IMR-90 (cell line): Measurements from ENCODE around the gene CAPN6. TPM values are rescaled to one million over a fixed set of nuclear protein-coding genes. Genes with fewer than 3 reads are reported as not detected.

Source experiments
- ATAC-seq: fragments of 200-7000 bp; cut with Tn5 transposase; 2 replicates; pipeline ENCODE4 v1.9.1; 2020; ENCODE audit warnings: low read depth, mild to moderate bottlenecking, moderate library complexity
- BruUV-seq: library from RNA; stranded (reverse); fragments of 400-500 nt; replicated peaks from 2 replicates; lab custom pipeline; 2021; lab: Mats Ljungman, UMichigan
- CTCF ChIA-PET: fragments of 300-600 bp; formaldehyde crosslinking; extraction: SDS; loops from one replicate; lab custom pipeline; 2021; ENCODE audit warnings: antibody characterized with exemption; lab: Yijun Ruan, JAX
- POLR2A ChIA-PET: fragments of 300-600 bp; sonication (Branson Sonifier 250); formaldehyde crosslinking; loops from one replicate; lab custom pipeline; 2022; ENCODE audit warnings: antibody characterized with exemption; ENCODE audit not compliant: unreplicated experiment; lab: Charles Lee
- DNase-seq: peaks from one replicate; pipeline ENCODE4 v3.0.0; 2013
- H2AFZ ChIP-seq: replicated peaks from 2 replicates; pipeline ENCODE3; 2013; ENCODE audit warnings: low read length, mild to moderate bottlenecking; ENCODE audit not compliant: poor library complexity
- H2AK5ac ChIP-seq: 2 replicates; pipeline ENCODE4 v1.6.1; 2013; ENCODE audit warnings: low read depth, low read length, inconsistent platforms
- H2AK9ac ChIP-seq: replicated peaks from 2 replicates; pipeline ENCODE3; 2013; ENCODE audit warnings: mild to moderate bottlenecking, low read depth, low read length, moderate library complexity; ENCODE audit not compliant: poor library complexity
- H2BK120ac ChIP-seq: 2 replicates; pipeline ENCODE4 v1.6.1; 2013; ENCODE audit warnings: low read depth, low read length, inconsistent platforms
- H2BK15ac ChIP-seq: 3 replicates; pipeline ENCODE4 v1.6.1; 2013; ENCODE audit warnings: low read depth, low read length, inconsistent platforms
- H2BK20ac ChIP-seq: 2 replicates; pipeline ENCODE4 v1.6.1; 2013; ENCODE audit warnings: low read depth, mild to moderate bottlenecking, inconsistent platforms, low read length, moderate library complexity
- H2BK5ac ChIP-seq: 2 replicates; pipeline ENCODE4 v1.6.1; 2013; ENCODE audit warnings: mild to moderate bottlenecking, low read depth, low read length, inconsistent platforms; ENCODE audit not compliant: poor library complexity, severe bottlenecking
- H3K14ac ChIP-seq: replicated peaks from 2 replicates; pipeline ENCODE4 v1.6.1; 2013; ENCODE audit warnings: low read depth, low read length, inconsistent platforms
- H3K18ac ChIP-seq: 2 replicates; pipeline ENCODE4 v1.6.1; 2013; ENCODE audit warnings: low read depth, low read length, control low read depth
- H3K23ac ChIP-seq: 2 replicates; pipeline ENCODE4 v1.6.1; 2013; ENCODE audit warnings: low read depth, low read length, inconsistent platforms
- H3K27ac ChIP-seq: 2 replicates; pipeline ENCODE4 v1.5.1; 2013; ENCODE audit warnings: mild to moderate bottlenecking, control low read depth, low read length; ENCODE audit not compliant: insufficient read depth
- H3K27me3 ChIP-seq: 2 replicates; pipeline ENCODE4 v1.6.1; 2013; ENCODE audit warnings: low read length; ENCODE audit not compliant: control insufficient read depth, insufficient read depth
- H3K36me3 ChIP-seq: 2 replicates; pipeline ENCODE4 v1.6.1; 2013; ENCODE audit warnings: low read length, mixed read lengths; ENCODE audit not compliant: control insufficient read depth, insufficient read depth
- H3K4ac ChIP-seq: 2 replicates; pipeline ENCODE4 v1.6.1; 2013; ENCODE audit warnings: low read depth, low read length, inconsistent platforms
- H3K4me1 ChIP-seq: 2 replicates; pipeline ENCODE4 v1.6.1; 2013; ENCODE audit warnings: low read length, mixed read lengths; ENCODE audit not compliant: control insufficient read depth, insufficient read depth
- H3K4me2 ChIP-seq: 2 replicates; pipeline ENCODE4 v1.6.1; 2013; ENCODE audit warnings: low read depth, mild to moderate bottlenecking, control low read depth, low read length, moderate library complexity
- H3K4me3 ChIP-seq: 2 replicates; pipeline ENCODE4 v1.5.1; 2013; ENCODE audit warnings: low read depth, mild to moderate bottlenecking, control low read depth, low read length, moderate library complexity; ENCODE audit not compliant: insufficient read depth
- H3K56ac ChIP-seq: 2 replicates; pipeline ENCODE4 v1.6.1; 2013; ENCODE audit warnings: low read length, inconsistent platforms; ENCODE audit not compliant: insufficient read depth; ENCODE audit errors: extremely low read depth
- H3K79me1 ChIP-seq, 2 experiments: 2 replicates each; pipeline ENCODE4 v1.6.1; 2013; ENCODE audit warnings: low read length in 2 of 2, inconsistent platforms in 1 of 2, low read depth in 1 of 2
- H3K9ac ChIP-seq: 2 replicates; pipeline ENCODE4 v1.6.1; 2013; ENCODE audit warnings: low read depth, low read length, control low read depth
- H3K9me1 ChIP-seq: 2 replicates; pipeline ENCODE4 v1.6.1; 2013; ENCODE audit warnings: low read length, inconsistent platforms; ENCODE audit not compliant: insufficient read depth
- H3K9me3 ChIP-seq: 2 replicates; pipeline ENCODE4 v1.6.1; 2013; ENCODE audit warnings: low read length; ENCODE audit not compliant: control insufficient read depth, insufficient read depth
- H4K20me1 ChIP-seq: 2 replicates; pipeline ENCODE4 v1.6.1; 2013; ENCODE audit warnings: low read length, inconsistent platforms; ENCODE audit not compliant: insufficient read depth
- H4K5ac ChIP-seq: 2 replicates; pipeline ENCODE4 v1.6.1; 2013; ENCODE audit warnings: mild to moderate bottlenecking, low read depth, low read length, control low read depth
- H4K8ac ChIP-seq, 2 experiments: 2 replicates each; pipeline ENCODE4 v1.6.1; 2013; ENCODE audit warnings: low read depth in 2 of 2, low read length in 2 of 2, control low read depth in 1 of 2, inconsistent platforms in 1 of 2
- H4K91ac ChIP-seq: 2 replicates; pipeline ENCODE4 v1.6.1; 2013; ENCODE audit warnings: low read depth, low read length, inconsistent platforms; ENCODE audit not compliant: insufficient read depth
- CTCF ChIP-seq: conservative IDR thresholded peaks from 2 replicates; pipeline ENCODE4 v1.5.1; 2012; ENCODE audit warnings: mild to moderate bottlenecking, low read depth, low read length, improper control_type of control experiment
- MAFK ChIP-seq: IDR thresholded peaks from 2 replicates; pipeline ENCODE4 v1.6.1; 2012; ENCODE audit warnings: low read depth, low read length, improper control_type of control experiment
- RAD21 ChIP-seq: IDR thresholded peaks from 2 replicates; pipeline ENCODE4 v1.6.1; 2012; ENCODE audit warnings: low read length, improper control_type of control experiment
- WGBS, 2 experiments: methylation state at CpG; one replicate each; pipeline versions ENCODE4 v1.1.5 to v1.1.7; 2013; ENCODE audit warnings: missing lambda C conversion rate in 2 of 2; ENCODE audit not compliant: insufficient read length in 1 of 2; ENCODE audit errors: extremely low coverage in 2 of 2; 5-methylcytosine and 5-hydroxymethylcytosine counted together
- dilution Hi-C: fragments of 300-500 bp; cut with HindIII; formaldehyde crosslinking; loops from one replicate; pipeline ENCODE4 v1.14.3; 2018; ENCODE audit warnings: low sequenced_read_pairs; ENCODE audit not compliant: unreplicated experiment
- in situ Hi-C: fragments of 300-500 bp; cut with MboI; formaldehyde crosslinking; loops from 3 replicates; pipeline ENCODE4 v1.14.3; 2019; ENCODE audit warnings: low sequenced_read_pairs, inconsistent platforms, mixed read lengths
- intact Hi-C: fragments of 100-400 bp; cut with micrococcal nuclease; formaldehyde crosslinking; loops from 2 replicates; pipeline ENCODE4 v1.10.0; 2022
- polyA plus RNA-seq, 3 experiments: library from polyadenylated mRNA; depleted of rRNA; stranded (reverse); fragments of >200 nt; gene quantifications; 2 replicates each; pipeline ENCODE4 v1.2.3, GENCODE V29; 2012; ENCODE audit warnings: low replicate concordance in 1 of 3
- total RNA-seq: library from RNA; depleted of rRNA; stranded (reverse); fragments of >200 nt; gene quantifications from 2 replicates; pipeline ENCODE4 v1.2.3, GENCODE V29; 2012

The CAPN6 gene
- total and polyA plus RNA-seq, 2 of the 4 experiments (the other 2 are of a cell fraction), result not detected

GRCh38 chrX:111244235-111244750, 26.0 kb downstream of the CAPN6 start:
- no peaks in the 10 kb centered on the region for H3K79me1 ChIP-seq
- DNase-seq, result peak; percentile 14
- POLR2A ChIA-PET, result no interaction called here

More at GRCh38 chrX:111244235-111244750, 26.0 kb downstream of the CAPN6 start:
- no peak overlapping the region for H2BK15ac ChIP-seq
- H3K4ac ChIP-seq, result no peak overlapping the region
- H2AK9ac ChIP-seq, result no peak overlapping the region
- H3K9me1 ChIP-seq, result no peaks in the 10 kb centered on the region
- no peak overlapping the region for H3K14ac ChIP-seq
- H3K18ac ChIP-seq, result no peak overlapping the region
- no peak for ATAC-seq
- no peaks in the 10 kb centered on the region for H3K36me3 ChIP-seq
- in situ Hi-C loops, result loop anchor here (10.0 kb wide), 2 partner anchors 389 to 789 kb away; no protein-coding TSS in a partner anchor
- BruUV-seq, result no TSS peak
- CTCF ChIA-PET, result interaction anchor here (0.6 to 1.0 kb wide), 2 partner anchors 10 to 470 kb away, joined by 3 to 6 read pairs; no protein-coding TSS in a partner anchor
- no peak overlapping the region for H3K56ac ChIP-seq
- no peak overlapping the region for H4K8ac ChIP-seq
- H2AFZ ChIP-seq, result no peak overlapping the region
- no CpG with 5 or more reads among the region's 2 CpGs for WGBS, 2 experiments
- no peak overlapping the region for H2BK20ac ChIP-seq
- no peak overlapping the region for H3K4me2 ChIP-seq
- H3K27me3 ChIP-seq, result peaks cover 9% of the 10 kb centered on the region
- no peak overlapping the region for H3K9ac ChIP-seq
- no peaks in the 10 kb centered on the region for H3K9me3 ChIP-seq
- TF ChIP-seq CTCF (peak; percentile 57), MAFK (no peak), RAD21 (peak; percentile 63)
- H3K4me3 ChIP-seq, result no peak overlapping the region
- H4K91ac ChIP-seq, result no peak overlapping the region
- H4K20me1 ChIP-seq, result no peaks in the 10 kb centered on the region
- H3K23ac ChIP-seq, result no peak overlapping the region
- no peak overlapping the region for H2BK120ac ChIP-seq
- intact Hi-C loops, result loop anchor here (1.0 to 5.0 kb wide), 4 partner anchors 142 to 794 kb away; no protein-coding TSS in a partner anchor
- H2BK5ac ChIP-seq, result no peak overlapping the region
- H3K4me1 ChIP-seq, result no peaks in the 10 kb centered on the region
- H2AK5ac ChIP-seq, result no peak overlapping the region
- no peak overlapping the region for H3K27ac ChIP-seq
- dilution Hi-C loops, result no loop called here
- H4K5ac ChIP-seq, result no peak overlapping the region
